IMR-90 (cell line): ENCODE measurements around the gene MAGEB3. TPM values are rescaled to one million over a fixed set of nuclear protein-coding genes. Genes with fewer than 3 reads are reported as not detected.

ENCODE experiments used
- ATAC-seq: fragments of 200-7000 bp; cut with Tn5 transposase; 2 replicates; pipeline ENCODE4 v1.9.1; 2020; ENCODE audit warnings: low read depth, mild to moderate bottlenecking, moderate library complexity
- BruUV-seq: library from RNA; stranded (reverse); fragments of 400-500 nt; replicated peaks from 2 replicates; lab custom pipeline; 2021; lab: Mats Ljungman, UMichigan
- CTCF ChIA-PET: fragments of 300-600 bp; formaldehyde crosslinking; extraction: SDS; loops from one replicate; lab custom pipeline; 2021; ENCODE audit warnings: antibody characterized with exemption; lab: Yijun Ruan, JAX
- POLR2A ChIA-PET: fragments of 300-600 bp; sonication (Branson Sonifier 250); formaldehyde crosslinking; loops from one replicate; lab custom pipeline; 2022; ENCODE audit warnings: antibody characterized with exemption; ENCODE audit not compliant: unreplicated experiment; lab: Charles Lee
- DNase-seq: peaks from one replicate; pipeline ENCODE4 v3.0.0; 2013
- H2AFZ ChIP-seq: replicated peaks from 2 replicates; pipeline ENCODE3; 2013; ENCODE audit warnings: low read length, mild to moderate bottlenecking; ENCODE audit not compliant: poor library complexity
- H2AK5ac ChIP-seq: 2 replicates; pipeline ENCODE4 v1.6.1; 2013; ENCODE audit warnings: low read depth, low read length, inconsistent platforms
- H2AK9ac ChIP-seq: replicated peaks from 2 replicates; pipeline ENCODE3; 2013; ENCODE audit warnings: mild to moderate bottlenecking, low read depth, low read length, moderate library complexity; ENCODE audit not compliant: poor library complexity
- H2BK120ac ChIP-seq: 2 replicates; pipeline ENCODE4 v1.6.1; 2013; ENCODE audit warnings: low read depth, low read length, inconsistent platforms
- H2BK15ac ChIP-seq: 3 replicates; pipeline ENCODE4 v1.6.1; 2013; ENCODE audit warnings: low read depth, low read length, inconsistent platforms
- H2BK20ac ChIP-seq: 2 replicates; pipeline ENCODE4 v1.6.1; 2013; ENCODE audit warnings: low read depth, mild to moderate bottlenecking, inconsistent platforms, low read length, moderate library complexity
- H2BK5ac ChIP-seq: 2 replicates; pipeline ENCODE4 v1.6.1; 2013; ENCODE audit warnings: mild to moderate bottlenecking, low read depth, low read length, inconsistent platforms; ENCODE audit not compliant: poor library complexity, severe bottlenecking
- H3K14ac ChIP-seq: replicated peaks from 2 replicates; pipeline ENCODE4 v1.6.1; 2013; ENCODE audit warnings: low read depth, low read length, inconsistent platforms
- H3K18ac ChIP-seq: 2 replicates; pipeline ENCODE4 v1.6.1; 2013; ENCODE audit warnings: low read depth, low read length, control low read depth
- H3K23ac ChIP-seq: 2 replicates; pipeline ENCODE4 v1.6.1; 2013; ENCODE audit warnings: low read depth, low read length, inconsistent platforms
- H3K27ac ChIP-seq: 2 replicates; pipeline ENCODE4 v1.5.1; 2013; ENCODE audit warnings: mild to moderate bottlenecking, control low read depth, low read length; ENCODE audit not compliant: insufficient read depth
- H3K27me3 ChIP-seq: 2 replicates; pipeline ENCODE4 v1.6.1; 2013; ENCODE audit warnings: low read length; ENCODE audit not compliant: control insufficient read depth, insufficient read depth
- H3K36me3 ChIP-seq: 2 replicates; pipeline ENCODE4 v1.6.1; 2013; ENCODE audit warnings: low read length, mixed read lengths; ENCODE audit not compliant: control insufficient read depth, insufficient read depth
- H3K4ac ChIP-seq: 2 replicates; pipeline ENCODE4 v1.6.1; 2013; ENCODE audit warnings: low read depth, low read length, inconsistent platforms
- H3K4me1 ChIP-seq: 2 replicates; pipeline ENCODE4 v1.6.1; 2013; ENCODE audit warnings: low read length, mixed read lengths; ENCODE audit not compliant: control insufficient read depth, insufficient read depth
- H3K4me2 ChIP-seq: 2 replicates; pipeline ENCODE4 v1.6.1; 2013; ENCODE audit warnings: low read depth, mild to moderate bottlenecking, control low read depth, low read length, moderate library complexity
- H3K4me3 ChIP-seq: 2 replicates; pipeline ENCODE4 v1.5.1; 2013; ENCODE audit warnings: low read depth, mild to moderate bottlenecking, control low read depth, low read length, moderate library complexity; ENCODE audit not compliant: insufficient read depth
- H3K56ac ChIP-seq: 2 replicates; pipeline ENCODE4 v1.6.1; 2013; ENCODE audit warnings: low read length, inconsistent platforms; ENCODE audit not compliant: insufficient read depth; ENCODE audit errors: extremely low read depth
- H3K79me1 ChIP-seq, 2 experiments: 2 replicates each; pipeline ENCODE4 v1.6.1; 2013; ENCODE audit warnings: low read length in 2 of 2, inconsistent platforms in 1 of 2, low read depth in 1 of 2
- H3K9ac ChIP-seq: 2 replicates; pipeline ENCODE4 v1.6.1; 2013; ENCODE audit warnings: low read depth, low read length, control low read depth
- H3K9me1 ChIP-seq: 2 replicates; pipeline ENCODE4 v1.6.1; 2013; ENCODE audit warnings: low read length, inconsistent platforms; ENCODE audit not compliant: insufficient read depth
- H3K9me3 ChIP-seq: 2 replicates; pipeline ENCODE4 v1.6.1; 2013; ENCODE audit warnings: low read length; ENCODE audit not compliant: control insufficient read depth, insufficient read depth
- H4K20me1 ChIP-seq: 2 replicates; pipeline ENCODE4 v1.6.1; 2013; ENCODE audit warnings: low read length, inconsistent platforms; ENCODE audit not compliant: insufficient read depth
- H4K5ac ChIP-seq: 2 replicates; pipeline ENCODE4 v1.6.1; 2013; ENCODE audit warnings: mild to moderate bottlenecking, low read depth, low read length, control low read depth
- H4K8ac ChIP-seq, 2 experiments: 2 replicates each; pipeline ENCODE4 v1.6.1; 2013; ENCODE audit warnings: low read depth in 2 of 2, low read length in 2 of 2, control low read depth in 1 of 2, inconsistent platforms in 1 of 2
- H4K91ac ChIP-seq: 2 replicates; pipeline ENCODE4 v1.6.1; 2013; ENCODE audit warnings: low read depth, low read length, inconsistent platforms; ENCODE audit not compliant: insufficient read depth
- CEBPB ChIP-seq: IDR thresholded peaks from 2 replicates; pipeline ENCODE4 v1.6.1; 2012; ENCODE audit warnings: low read depth, low read length, improper control_type of control experiment
- MAFK ChIP-seq: IDR thresholded peaks from 2 replicates; pipeline ENCODE4 v1.6.1; 2012; ENCODE audit warnings: low read depth, low read length, improper control_type of control experiment
- RAD21 ChIP-seq: IDR thresholded peaks from 2 replicates; pipeline ENCODE4 v1.6.1; 2012; ENCODE audit warnings: low read length, improper control_type of control experiment
- RCOR1 ChIP-seq: IDR thresholded peaks from 2 replicates; pipeline ENCODE4 v1.6.1; 2012; ENCODE audit warnings: mild to moderate bottlenecking, low read length, improper control_type of control experiment; ENCODE audit not compliant: insufficient replicate concordance
- SMC3 ChIP-seq: fragments of 150-350 bp; IDR thresholded peaks from 2 replicates; pipeline ENCODE4 v1.6.1; 2016; ENCODE audit warnings: low read depth, mild to moderate bottlenecking, antibody characterized with exemption, low read length, moderate library complexity
- WGBS, 2 experiments: methylation state at CpG; one replicate each; pipeline versions ENCODE4 v1.1.5 to v1.1.7; 2013; ENCODE audit warnings: missing lambda C conversion rate in 2 of 2; ENCODE audit not compliant: insufficient read length in 1 of 2; ENCODE audit errors: extremely low coverage in 2 of 2; 5-methylcytosine and 5-hydroxymethylcytosine counted together
- dilution Hi-C: fragments of 300-500 bp; cut with HindIII; formaldehyde crosslinking; loops from one replicate; pipeline ENCODE4 v1.14.3; 2018; ENCODE audit warnings: low sequenced_read_pairs; ENCODE audit not compliant: unreplicated experiment
- in situ Hi-C: fragments of 300-500 bp; cut with MboI; formaldehyde crosslinking; loops from 3 replicates; pipeline ENCODE4 v1.14.3; 2019; ENCODE audit warnings: low sequenced_read_pairs, inconsistent platforms, mixed read lengths
- intact Hi-C: fragments of 100-400 bp; cut with micrococcal nuclease; formaldehyde crosslinking; loops from 2 replicates; pipeline ENCODE4 v1.10.0; 2022
- polyA plus RNA-seq, 3 experiments: library from polyadenylated mRNA; depleted of rRNA; stranded (reverse); fragments of >200 nt; gene quantifications; 2 replicates each; pipeline ENCODE4 v1.2.3, GENCODE V29; 2012; ENCODE audit warnings: low replicate concordance in 1 of 3
- total RNA-seq: library from RNA; depleted of rRNA; stranded (reverse); fragments of >200 nt; gene quantifications from 2 replicates; pipeline ENCODE4 v1.2.3, GENCODE V29; 2012
- TF ChIP-seq, protein P1 (sequence below): conservative IDR thresholded peaks from 2 replicates; pipeline ENCODE4 v1.5.1; 2012; ENCODE audit warnings: mild to moderate bottlenecking, low read depth, low read length, improper control_type of control experiment

MAGEB3 gene
- total and polyA plus RNA-seq, 2 of the 4 experiments (the other 2 are of a cell fraction) = not detected

DNA sequence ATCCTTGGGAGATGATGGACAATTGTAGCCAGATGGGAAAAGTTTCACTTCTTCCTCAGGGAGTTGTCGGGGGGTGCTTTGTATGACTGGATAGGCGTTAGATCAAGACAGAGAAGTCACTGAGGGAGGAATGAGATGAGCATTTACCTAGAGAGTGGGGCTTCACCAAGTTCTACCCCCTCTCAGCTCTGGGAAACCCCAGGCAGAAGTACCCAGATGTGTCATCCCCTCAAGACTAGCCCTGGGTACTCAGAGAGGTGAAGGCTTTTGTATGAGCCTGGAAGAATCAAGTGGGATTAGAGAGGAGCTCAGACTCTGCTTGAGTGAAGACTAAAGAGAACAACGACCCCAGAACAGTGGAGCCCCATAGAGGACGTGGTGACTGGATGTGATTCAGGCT lies 18.4 kb downstream of the MAGEB3 start:
- Histone ChIP-seq H3K79me1 (no peaks in the 10 kb centered on the region), H3K27ac (no peak overlapping the region)
- in situ Hi-C loops = no loop called here

More for the DNA sequence above, 18.4 kb downstream of the MAGEB3 start:
- Histone ChIP-seq H3K4ac (no peak overlapping the region), H2AK9ac (no peak overlapping the region), H2BK120ac (no peak overlapping the region), H3K36me3 (no peaks in the 10 kb centered on the region), H4K20me1 (no peaks in the 10 kb centered on the region), H2AFZ (no peak overlapping the region), H3K23ac (no peak overlapping the region), H3K56ac (no peak overlapping the region), H3K9me1 (no peaks in the 10 kb centered on the region), H3K9me3 (no peaks in the 10 kb centered on the region), H2AK5ac (no peak overlapping the region), H3K9ac (no peak overlapping the region), H3K4me1 (no peaks in the 10 kb centered on the region), H2BK20ac (no peak overlapping the region), H4K8ac (no peak overlapping the region), H3K14ac (no peak overlapping the region), H3K27me3 (peaks cover 1% of the 10 kb centered on the region), H3K18ac (no peak overlapping the region), H3K4me2 (no peak overlapping the region), H4K91ac (no peak overlapping the region), H4K5ac (no peak overlapping the region), H3K4me3 (no peak overlapping the region), H2BK5ac (no peak overlapping the region), H2BK15ac (no peak overlapping the region)
- dilution Hi-C loops (no loop called here), intact Hi-C loops (no loop called here)
- ChIA-PET POLR2A (no interaction called here), CTCF (no interaction called here)
- no TSS peak for BruUV-seq
- DNase-seq = no peak
- no peak for TF ChIP-seq RCOR1
- TF ChIP-seq, protein P1, sequence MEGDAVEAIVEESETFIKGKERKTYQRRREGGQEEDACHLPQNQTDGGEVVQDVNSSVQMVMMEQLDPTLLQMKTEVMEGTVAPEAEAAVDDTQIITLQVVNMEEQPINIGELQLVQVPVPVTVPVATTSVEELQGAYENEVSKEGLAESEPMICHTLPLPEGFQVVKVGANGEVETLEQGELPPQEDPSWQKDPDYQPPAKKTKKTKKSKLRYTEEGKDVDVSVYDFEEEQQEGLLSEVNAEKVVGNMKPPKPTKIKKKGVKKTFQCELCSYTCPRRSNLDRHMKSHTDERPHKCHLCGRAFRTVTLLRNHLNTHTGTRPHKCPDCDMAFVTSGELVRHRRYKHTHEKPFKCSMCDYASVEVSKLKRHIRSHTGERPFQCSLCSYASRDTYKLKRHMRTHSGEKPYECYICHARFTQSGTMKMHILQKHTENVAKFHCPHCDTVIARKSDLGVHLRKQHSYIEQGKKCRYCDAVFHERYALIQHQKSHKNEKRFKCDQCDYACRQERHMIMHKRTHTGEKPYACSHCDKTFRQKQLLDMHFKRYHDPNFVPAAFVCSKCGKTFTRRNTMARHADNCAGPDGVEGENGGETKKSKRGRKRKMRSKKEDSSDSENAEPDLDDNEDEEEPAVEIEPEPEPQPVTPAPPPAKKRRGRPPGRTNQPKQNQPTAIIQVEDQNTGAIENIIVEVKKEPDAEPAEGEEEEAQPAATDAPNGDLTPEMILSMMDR = no peak
- no peak for TF ChIP-seq SMC3
- TF ChIP-seq RAD21 = no peak
- TF ChIP-seq CEBPB = no peak
- no peak for TF ChIP-seq MAFK
- no CpG with 5 or more reads among the region's 4 CpGs for WGBS, 2 experiments
- ATAC-seq = no peak
